OCI-LY3 (cell line): ENCODE results near the gene TAS2R31.

Experiments used
- H2AFZ ChIP-seq: fragments of 200-600, 300-600 bp; shearing (Covaris generic); 2 replicates; pipeline ENCODE4 v1.6.0; 2014; ENCODE audit warnings: antibody characterized with exemption, low read depth, low read length
- H3K27ac ChIP-seq: fragments of 200-600, 300-600 bp; sonication (generic); 2 replicates; pipeline ENCODE4 v1.5.1; 2014; ENCODE audit warnings: mild to moderate bottlenecking, low read length, moderate library complexity, mixed read lengths
- H3K27me3 ChIP-seq: fragments of 200-600, 300-600 bp; sonication (generic); 2 replicates; pipeline ENCODE4 v1.6.1; 2014; ENCODE audit warnings: low read depth, low read length, mixed read lengths
- H3K36me3 ChIP-seq: fragments of 200-600, 300-600 bp; sonication (generic); replicated peaks from 2 replicates; pipeline ENCODE3; 2014; ENCODE audit warnings: low read depth, low read length, mixed read lengths
- H3K4me1 ChIP-seq: fragments of 300-600, 200-600 bp; sonication (generic); 2 replicates; pipeline ENCODE4 v1.6.1; 2014; ENCODE audit warnings: low read length, mixed read lengths
- H3K4me2 ChIP-seq: fragments of 200-600, 300-600 bp; sonication (generic); 2 replicates; pipeline ENCODE4 v1.6.1; 2014; ENCODE audit warnings: low read length, mixed read lengths
- H3K4me3 ChIP-seq: fragments of 300-600, 200-600 bp; sonication (generic); 2 replicates; pipeline ENCODE4 v1.5.1; 2014; ENCODE audit warnings: antibody characterized with exemption, mild to moderate bottlenecking, low read length, moderate library complexity
- H3K79me2 ChIP-seq: fragments of 300-600, 200-600 bp; shearing (Covaris generic); 2 replicates; pipeline ENCODE4 v1.6.1; 2014; ENCODE audit warnings: mild to moderate bottlenecking, low read length, mixed read lengths
- H3K9ac ChIP-seq: fragments of 300-600, 200-600 bp; shearing (Covaris generic); 2 replicates; pipeline ENCODE4 v1.6.0; 2014; ENCODE audit warnings: mild to moderate bottlenecking, low read length, moderate library complexity
- H3K9me3 ChIP-seq: fragments of 200-600, 300-600 bp; shearing (Covaris generic); 2 replicates; pipeline ENCODE4 v1.6.1; 2014; ENCODE audit warnings: low read length, mixed read lengths; ENCODE audit not compliant: insufficient read depth
- H4K20me1 ChIP-seq: fragments of 200-600, 300-600 bp; sonication (generic); 2 replicates; pipeline ENCODE4 v1.6.1; 2016; ENCODE audit warnings: low read length, mixed read lengths; ENCODE audit not compliant: insufficient read depth
- EZH2phosphoT487 ChIP-seq: fragments of 200-600 bp; shearing (Covaris generic); IDR thresholded peaks from 2 replicates; pipeline ENCODE4 v1.6.1; 2018; ENCODE audit warnings: antibody characterized with exemption, mixed run types, low read depth
- TF ChIP-seq, protein P1 (sequence below): fragments of 200-600, 300-600 bp; sonication (generic); IDR thresholded peaks from 2 replicates; pipeline ENCODE4 v1.5.1; 2014; ENCODE audit warnings: antibody characterized with exemption, low read length, low read depth

Gene TAS2R31

DNA sequence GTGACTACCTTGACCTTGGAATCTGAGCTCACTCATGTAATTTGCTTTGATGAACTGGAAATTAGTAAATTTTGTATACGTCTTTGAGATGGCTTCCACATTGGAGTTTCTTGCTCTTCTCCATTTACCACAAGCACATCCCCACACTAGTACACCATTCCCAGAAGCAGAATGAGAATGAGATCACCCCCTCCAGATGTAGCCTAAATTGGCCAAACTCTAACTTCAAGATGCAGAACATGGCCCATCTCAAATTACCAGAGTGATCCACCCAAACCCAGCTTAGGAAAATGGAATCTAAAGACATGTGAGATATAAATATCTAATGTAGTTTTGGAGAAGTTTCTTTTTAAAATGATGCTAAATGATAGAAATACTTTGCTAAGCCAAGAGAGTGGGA, 23.6 kb downstream of the TAS2R31 start:
- H3K9me3 ChIP-seq, result no peaks in the 10 kb centered on the region
- H4K20me1 ChIP-seq, result no peaks in the 10 kb centered on the region
- no peak overlapping the region for H2AFZ ChIP-seq
- no peak overlapping the region for H3K27ac ChIP-seq
- H3K4me2 ChIP-seq, result no peak overlapping the region
- H3K4me3 ChIP-seq, result no peak overlapping the region
- no peaks in the 10 kb centered on the region for H3K79me2 ChIP-seq
- H3K27me3 ChIP-seq, result no peaks in the 10 kb centered on the region
- TF ChIP-seq EZH2phosphoT487, result no peak
- TF ChIP-seq, protein P1, sequence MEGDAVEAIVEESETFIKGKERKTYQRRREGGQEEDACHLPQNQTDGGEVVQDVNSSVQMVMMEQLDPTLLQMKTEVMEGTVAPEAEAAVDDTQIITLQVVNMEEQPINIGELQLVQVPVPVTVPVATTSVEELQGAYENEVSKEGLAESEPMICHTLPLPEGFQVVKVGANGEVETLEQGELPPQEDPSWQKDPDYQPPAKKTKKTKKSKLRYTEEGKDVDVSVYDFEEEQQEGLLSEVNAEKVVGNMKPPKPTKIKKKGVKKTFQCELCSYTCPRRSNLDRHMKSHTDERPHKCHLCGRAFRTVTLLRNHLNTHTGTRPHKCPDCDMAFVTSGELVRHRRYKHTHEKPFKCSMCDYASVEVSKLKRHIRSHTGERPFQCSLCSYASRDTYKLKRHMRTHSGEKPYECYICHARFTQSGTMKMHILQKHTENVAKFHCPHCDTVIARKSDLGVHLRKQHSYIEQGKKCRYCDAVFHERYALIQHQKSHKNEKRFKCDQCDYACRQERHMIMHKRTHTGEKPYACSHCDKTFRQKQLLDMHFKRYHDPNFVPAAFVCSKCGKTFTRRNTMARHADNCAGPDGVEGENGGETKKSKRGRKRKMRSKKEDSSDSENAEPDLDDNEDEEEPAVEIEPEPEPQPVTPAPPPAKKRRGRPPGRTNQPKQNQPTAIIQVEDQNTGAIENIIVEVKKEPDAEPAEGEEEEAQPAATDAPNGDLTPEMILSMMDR, result no peak
- no peak overlapping the region for H3K9ac ChIP-seq
- no peaks in the 10 kb centered on the region for H3K36me3 ChIP-seq
- no peaks in the 10 kb centered on the region for H3K4me1 ChIP-seq

DNA sequence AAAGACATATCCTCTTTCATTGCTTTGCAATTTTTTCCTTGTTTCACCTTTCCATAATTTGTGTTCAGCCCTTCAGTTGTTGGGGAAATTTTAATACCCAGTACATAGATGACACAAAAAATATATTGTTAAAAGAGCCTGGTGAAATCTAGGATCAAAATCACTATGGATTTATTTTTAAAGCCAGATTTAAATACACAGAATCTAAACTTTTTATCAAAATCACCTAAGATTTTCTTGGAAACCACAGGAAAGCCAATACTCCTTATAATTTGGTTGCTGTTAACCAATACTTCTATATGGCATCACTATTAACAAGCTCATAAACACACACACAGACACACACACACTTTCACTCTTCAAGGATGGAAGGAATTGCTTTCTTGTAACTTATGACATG, 33.0 kb downstream of the TAS2R31 start, which contains the start of gene TAS2R20:
Gene TAS2R20 (minus strand): TSS at position 101 of the 400 bp plus-strand sequence. CDS start 429 bp downstream, outside the sequence.
- TF ChIP-seq, protein P1, result no peak
- no peak for TF ChIP-seq EZH2phosphoT487
- Histone ChIP-seq H3K79me2 (no peaks in the 10 kb centered on the region), H3K36me3 (peaks cover 4% of the 10 kb centered on the region), H2AFZ (no peak within 1 kb of the TSS), H3K4me1 (no peaks in the 10 kb centered on the region), H3K4me2 (no peak within 1 kb of the TSS), H3K9ac (no peak within 1 kb of the TSS), H3K9me3 (no peaks in the 10 kb centered on the region), H4K20me1 (no peaks in the 10 kb centered on the region), H3K27ac (no peak within 1 kb of the TSS), H3K27me3 (no peaks in the 10 kb centered on the region), H3K4me3 (no peak within 1 kb of the TSS)

DNA sequence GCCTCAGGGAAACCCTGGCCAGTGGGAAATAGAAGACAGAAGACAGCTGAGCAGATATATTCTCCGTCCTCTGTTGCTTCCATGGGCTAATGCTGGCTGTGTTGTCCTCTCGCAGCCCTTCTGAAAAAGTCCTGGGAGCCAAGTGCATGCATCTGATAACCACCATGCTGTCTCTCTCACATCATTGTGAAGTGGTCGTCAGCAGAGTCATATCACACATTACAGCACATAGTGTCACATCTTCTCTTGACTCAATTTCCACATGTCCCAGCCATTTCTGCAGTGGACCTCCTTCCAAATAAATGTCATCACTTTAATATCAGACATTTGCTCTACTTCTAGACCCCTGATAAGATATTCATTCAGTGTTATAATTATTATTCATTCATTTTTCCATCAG, 36.9 kb downstream of the TAS2R31 start:
- no peak overlapping the region for H3K4me2 ChIP-seq
- H3K36me3 ChIP-seq, result peaks cover 7% of the 10 kb centered on the region
- H3K27me3 ChIP-seq, result no peaks in the 10 kb centered on the region
- H3K79me2 ChIP-seq, result no peaks in the 10 kb centered on the region
- TF ChIP-seq, protein P1, result no peak
- no peak for TF ChIP-seq EZH2phosphoT487
- no peaks in the 10 kb centered on the region for H3K9me3 ChIP-seq
- no peak overlapping the region for H3K4me3 ChIP-seq
- H4K20me1 ChIP-seq, result no peaks in the 10 kb centered on the region
- H2AFZ ChIP-seq, result no peak overlapping the region
- H3K9ac ChIP-seq, result no peak overlapping the region
- no peak overlapping the region for H3K27ac ChIP-seq
- no peaks in the 10 kb centered on the region for H3K4me1 ChIP-seq

DNA sequence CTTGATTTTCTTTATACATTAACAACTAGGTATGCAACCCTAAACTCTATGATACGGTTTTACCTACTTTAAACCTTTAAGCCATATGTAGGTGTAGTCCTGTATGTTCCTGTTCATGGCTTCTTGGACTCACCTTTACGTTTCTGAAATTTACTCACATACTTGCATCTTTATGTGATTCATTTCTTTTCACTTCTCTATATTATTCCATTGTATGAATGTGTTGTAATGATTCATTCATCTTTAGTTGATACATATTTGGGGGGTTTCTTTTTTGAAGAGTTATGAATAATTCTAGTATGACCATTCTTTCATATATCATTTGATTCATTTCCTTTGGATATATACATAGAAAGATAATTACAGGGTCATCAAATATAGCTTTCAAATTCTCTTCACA, 42.1 kb downstream of the TAS2R31 start:
- H3K9ac ChIP-seq, result no peak overlapping the region
- peaks cover 6% of the 10 kb centered on the region for H3K4me1 ChIP-seq
- H3K4me2 ChIP-seq, result no peak overlapping the region
- no peaks in the 10 kb centered on the region for H4K20me1 ChIP-seq
- H3K27ac ChIP-seq, result no peak overlapping the region
- no peaks in the 10 kb centered on the region for H3K9me3 ChIP-seq
- no peak for TF ChIP-seq EZH2phosphoT487
- TF ChIP-seq, protein P1, result no peak
- H3K27me3 ChIP-seq, result no peaks in the 10 kb centered on the region
- no peak overlapping the region for H2AFZ ChIP-seq
- H3K79me2 ChIP-seq, result no peaks in the 10 kb centered on the region
- peaks cover 7% of the 10 kb centered on the region for H3K36me3 ChIP-seq
- H3K4me3 ChIP-seq, result no peak overlapping the region
